NB4 (cell line): Measurements from ENCODE around the gene ZDHHC13.

Experiments used
- DNase-seq: peaks from one replicate; pipeline ENCODE4 v3.0.0; 2010; ENCODE audit warnings: low read depth
- H3K4me3 ChIP-seq: one replicate; pipeline ENCODE4 v1.5.1; 2011; ENCODE audit warnings: mild to moderate bottlenecking, low read depth, low read length, moderate library complexity
- CTCF ChIP-seq: IDR thresholded peaks from one replicate; pipeline ENCODE4 v1.5.1; 2012; ENCODE audit warnings: low read depth, low read length
- MYC ChIP-seq: IDR thresholded peaks from 2 replicates; pipeline ENCODE4 v1.6.1; 2011; ENCODE audit warnings: low read depth, low read length
- POLR2A ChIP-seq: IDR thresholded peaks from 2 replicates; pipeline ENCODE4 v1.6.1; 2011; ENCODE audit warnings: mild to moderate bottlenecking; ENCODE audit not compliant: insufficient read length; ENCODE audit errors: extremely low read depth
- TF ChIP-seq, protein P1 (sequence below): IDR thresholded peaks from 2 replicates; pipeline ENCODE4 v1.6.1; 2011; ENCODE audit warnings: low read depth, low read length

The ZDHHC13 gene

GRCh38 chr11:19092850-19093249, 24.1 kb upstream of the ZDHHC13 start:
- TF ChIP-seq CTCF = no peak

DNA sequence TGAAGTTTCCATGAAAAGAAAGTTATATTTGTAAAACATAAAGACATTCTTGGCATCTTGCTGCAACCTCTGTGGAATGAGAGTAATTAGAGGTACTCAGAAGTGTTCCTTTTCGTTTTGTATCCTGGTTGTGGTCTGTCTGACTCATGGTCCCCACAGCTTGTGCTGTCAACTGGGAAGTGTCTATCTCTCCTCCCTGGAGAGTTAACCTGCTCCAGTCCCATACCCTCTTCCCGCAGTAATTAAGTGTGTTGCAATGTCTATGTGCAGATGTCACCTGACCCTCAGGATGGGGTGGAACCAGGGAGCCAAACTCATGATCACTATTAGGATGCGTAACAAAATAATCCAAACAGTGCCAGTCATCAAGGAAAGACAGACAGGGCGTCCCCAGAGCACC, 23.0 kb upstream of the ZDHHC13 start:
- TF ChIP-seq, protein P1, sequence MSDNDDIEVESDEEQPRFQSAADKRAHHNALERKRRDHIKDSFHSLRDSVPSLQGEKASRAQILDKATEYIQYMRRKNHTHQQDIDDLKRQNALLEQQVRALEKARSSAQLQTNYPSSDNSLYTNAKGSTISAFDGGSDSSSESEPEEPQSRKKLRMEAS = no peak
- no peak for TF ChIP-seq POLR2A
- TF ChIP-seq MYC = no peak
- TF ChIP-seq CTCF = no peak
- H3K4me3 ChIP-seq = no peak overlapping the region
- DNase-seq = peak; percentile 54

More at GRCh38 chr11:19092850-19093249, 24.1 kb upstream of the ZDHHC13 start:
- DNase-seq = no peak
- H3K4me3 ChIP-seq = no peak overlapping the region

DNA sequence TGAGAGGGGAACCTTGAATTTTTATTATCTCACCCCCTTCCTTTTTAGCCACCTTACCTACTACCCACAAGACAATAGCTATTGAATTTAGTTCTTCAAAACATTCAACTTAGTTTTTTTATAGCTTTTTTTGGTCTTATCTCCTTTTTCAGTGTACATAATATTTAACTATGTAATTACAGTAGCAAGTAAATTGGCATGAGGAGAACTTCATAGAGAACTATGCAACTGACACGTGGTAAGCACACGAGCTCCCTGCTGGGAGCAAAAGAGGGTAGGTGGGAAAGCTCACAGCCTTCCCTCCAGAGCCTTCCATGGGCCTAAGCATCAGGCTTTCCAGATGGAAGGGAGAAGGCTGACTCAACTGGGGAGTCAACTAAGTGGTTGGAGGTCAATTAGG, 22.1 kb upstream of the ZDHHC13 start:
- H3K4me3 ChIP-seq = no peak overlapping the region
- DNase-seq = no peak
- TF ChIP-seq CTCF (no peak), MYC (no peak), POLR2A (no peak)
- TF ChIP-seq, protein P1 = peak; percentile 37; the same call in 1 of the 2 replicates

DNA sequence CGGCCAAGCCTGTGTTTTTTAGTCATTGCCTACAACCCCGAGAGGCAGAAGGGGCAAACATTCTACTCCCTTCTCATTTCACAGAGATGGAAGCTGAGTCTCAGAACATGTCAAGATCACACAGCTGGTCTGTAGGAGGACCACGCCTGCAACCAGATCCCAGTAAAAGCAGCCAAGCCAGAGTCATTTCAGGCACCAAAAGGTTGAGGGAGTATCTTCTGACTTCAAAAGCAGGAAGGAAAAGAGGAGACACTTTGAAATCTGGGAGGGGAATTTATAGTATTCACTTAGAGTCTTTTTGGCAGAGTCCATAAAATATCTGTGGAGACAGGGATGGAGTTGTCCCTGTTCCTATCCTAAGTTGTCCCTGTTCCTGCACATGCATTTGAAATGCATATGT, 17.9 kb upstream of the ZDHHC13 start:
- TF ChIP-seq POLR2A (no peak), CTCF (no peak), MYC (no peak)
- TF ChIP-seq, protein P1 = no peak
- H3K4me3 ChIP-seq = no peak overlapping the region
- no peak for DNase-seq

DNA sequence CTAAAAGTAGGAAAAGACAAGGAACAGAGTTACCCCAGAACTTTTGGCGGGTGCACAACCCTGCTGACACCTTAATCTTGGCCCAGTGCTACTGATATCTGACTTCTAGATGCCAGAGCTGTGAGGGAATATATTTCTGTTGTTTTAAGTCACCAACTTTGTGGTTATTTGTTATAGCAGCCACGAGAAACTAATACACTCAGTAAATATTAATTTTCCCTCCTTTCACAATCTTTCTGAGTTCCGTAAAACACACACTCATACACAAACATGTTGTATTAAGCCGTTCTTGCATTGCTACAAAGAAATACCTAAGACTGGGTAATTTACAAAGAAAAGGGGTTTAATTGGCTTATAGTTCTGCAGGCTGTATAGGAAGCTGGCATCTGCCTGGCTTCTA, 16.1 kb upstream of the ZDHHC13 start:
- no peak overlapping the region for H3K4me3 ChIP-seq

More for the DNA sequence above, 16.1 kb upstream of the ZDHHC13 start:
- no peak for DNase-seq
- TF ChIP-seq, protein P1 = no peak
- TF ChIP-seq MYC (no peak), POLR2A (no peak), CTCF (no peak)
